ELF-1 (cell line): ENCODE results near the gene PCDH15.

Source experiments
- DNase-seq: peaks from one replicate; pipeline ENCODE4 v3.0.0-alpha.2; 2016; ENCODE audit warnings: low read depth, low spot score

PCDH15 gene

GRCh38 chr10:54131833-54132232, 669.2 kb downstream of the PCDH15 start:
- no peak for DNase-seq

GRCh38 chr10:54130394-54130793, 670.6 kb downstream of the PCDH15 start:
- DNase-seq = no peak

- no peak for DNase-seq
Observed at GRCh38 chr10:54125098-54125747, 675.8 kb downstream of the PCDH15 start.

GRCh38 chr10:54124209-54124885, 676.7 kb downstream of the PCDH15 start:
- DNase-seq = no peak

- DNase-seq = no peak
Observed at GRCh38 chr10:54120806-54121205, 680.2 kb downstream of the PCDH15 start.

GRCh38 chr10:54108961-54109360, 692.1 kb downstream of the PCDH15 start:
- DNase-seq = no peak

GRCh38 chr10:54096892-54097291, 704.1 kb downstream of the PCDH15 start:
- no peak for DNase-seq

GRCh38 chr10:54094321-54094720, 706.7 kb downstream of the PCDH15 start:
- peak; percentile 48 for DNase-seq

GRCh38 chr10:54091237-54091636, 709.8 kb downstream of the PCDH15 start:
- DNase-seq = no peak

- DNase-seq = no peak
Observed at GRCh38 chr10:54081950-54082349, 719.1 kb downstream of the PCDH15 start.

GRCh38 chr10:54067361-54067760, 733.7 kb downstream of the PCDH15 start:
- DNase-seq = no peak

- DNase-seq = no peak
Observed at GRCh38 chr10:54066646-54067045, 734.4 kb downstream of the PCDH15 start.

GRCh38 chr10:54065106-54065505, 735.9 kb downstream of the PCDH15 start:
- DNase-seq = no peak

GRCh38 chr10:54064215-54064614, 736.8 kb downstream of the PCDH15 start:
- no peak for DNase-seq

- DNase-seq = no peak
Observed at GRCh38 chr10:54063514-54063913, 737.5 kb downstream of the PCDH15 start.

GRCh38 chr10:54060572-54060971, 740.5 kb downstream of the PCDH15 start:
- DNase-seq = no peak

GRCh38 chr10:54057357-54057756, 743.7 kb downstream of the PCDH15 start:
- DNase-seq = no peak

GRCh38 chr10:54026340-54026739, 774.7 kb downstream of the PCDH15 start:
- DNase-seq = no peak

- DNase-seq = no peak
Observed at GRCh38 chr10:54011117-54011516, 789.9 kb downstream of the PCDH15 start.

GRCh38 chr10:54010337-54010933, 790.6 kb downstream of the PCDH15 start:
- peak; percentile 52 for DNase-seq

- DNase-seq = no peak
Observed at GRCh38 chr10:54009672-54010071, 791.4 kb downstream of the PCDH15 start.

GRCh38 chr10:54002077-54002476, 799.0 kb downstream of the PCDH15 start:
- DNase-seq = no peak

GRCh38 chr10:53997953-53998352, 803.1 kb downstream of the PCDH15 start:
- DNase-seq = no peak
